Esophagus muscularis mucosa (tissue), 4 donors: ENCODE results near the gene FCSK. TPM values are rescaled to one million over a fixed set of nuclear protein-coding genes. Genes with fewer than 3 reads are reported as not detected.

Source experiments
- DNase-seq: peaks from one replicate; pipeline ENCODE4 v3.0.0-alpha.2; 2017; ENCODE audit errors: extremely low spot score
- H3K27ac ChIP-seq, 4 donors: fragments of 200-600 bp; sonication (generic); replicated peaks in 1 of 4; 1 replicate in 3 of 4; 2 replicates in 1 of 4; pipeline ENCODE4 v1.5.1; 2016 to 2019; ENCODE audit warnings: mild to moderate bottlenecking in 1 of 4
- H3K27me3 ChIP-seq, 4 donors: fragments of 200-600 bp; sonication (generic); one replicate each; pipeline versions ENCODE4 v1.5.1 to v1.6.0; 2016 to 2019
- H3K36me3 ChIP-seq, 4 donors: fragments of 200-600 bp; sonication (generic); one replicate each; pipeline ENCODE4 v1.5.1; 2016 to 2019
- H3K4me1 ChIP-seq, 4 donors: fragments of 200-600 bp; sonication (generic); one replicate each; pipeline ENCODE4 v1.5.1; 2016 to 2019
- H3K4me3 ChIP-seq, 4 donors: fragments of 200-600 bp; sonication (generic); 1 replicate in 2 of 4; 2 replicates in 2 of 4; pipeline ENCODE4 v1.5.1; 2016 to 2019; ENCODE audit warnings: mild to moderate bottlenecking in 4 of 4, moderate library complexity in 1 of 4
- H3K9me3 ChIP-seq, 4 donors: fragments of 200-600 bp; sonication (generic); 1 replicate in 3 of 4; 2 replicates in 1 of 4; pipeline ENCODE4 v1.5.1; 2016 to 2019
- EP300 ChIP-seq: sonication (generic); formaldehyde crosslinking; IDR thresholded peaks from one replicate; pipeline ENCODE4 v1.6.1; 2017; ENCODE audit warnings: antibody characterized with exemption
- POLR2A ChIP-seq: fragments of 450-650 bp; IDR thresholded peaks from one replicate; pipeline ENCODE4 v1.6.1; 2017; ENCODE audit warnings: antibody characterized with exemption, moderate library complexity, mild to moderate bottlenecking, low read depth
- POLR2AphosphoS5 ChIP-seq, 2 donors: sonication (generic); formaldehyde crosslinking; IDR thresholded peaks; one replicate each; pipeline ENCODE4 v1.6.1; 2017; ENCODE audit warnings: antibody characterized with exemption in 2 of 2
- WGBS: methylation state at CpG from one replicate; pipeline ENCODE4 v1.1.5; 2018; 5-methylcytosine and 5-hydroxymethylcytosine counted together
- intact Hi-C: fragments of 100-400 bp; cut with DNase I; formaldehyde crosslinking; loops from one replicate; pipeline ENCODE4 v1.15.1; 2023
- total RNA-seq, 4 donors: library from RNA; depleted of rRNA; stranded (reverse); fragments of >200 nt; gene quantifications; one replicate each; pipeline versions ENCODE4 v1.1.0 to v1.2.1, GENCODE V29; 2016
- TF ChIP-seq, protein P1 (sequence below), 3 experiments: fragments of 200-600 bp in 2 of 3; fragments of 450-650 bp in 1 of 3; sonication (generic) in 2 of 3; IDR thresholded peaks; one replicate each; pipeline ENCODE4 v1.5.1; 2017 to 2019; ENCODE audit warnings: antibody characterized with exemption in 3 of 3, mild to moderate bottlenecking in 2 of 3, moderate library complexity in 1 of 3

The FCSK gene
- total RNA-seq, 4 donors from 2014 or later, result 8.3 to 13.7 (median 12.3) TPM

DNA sequence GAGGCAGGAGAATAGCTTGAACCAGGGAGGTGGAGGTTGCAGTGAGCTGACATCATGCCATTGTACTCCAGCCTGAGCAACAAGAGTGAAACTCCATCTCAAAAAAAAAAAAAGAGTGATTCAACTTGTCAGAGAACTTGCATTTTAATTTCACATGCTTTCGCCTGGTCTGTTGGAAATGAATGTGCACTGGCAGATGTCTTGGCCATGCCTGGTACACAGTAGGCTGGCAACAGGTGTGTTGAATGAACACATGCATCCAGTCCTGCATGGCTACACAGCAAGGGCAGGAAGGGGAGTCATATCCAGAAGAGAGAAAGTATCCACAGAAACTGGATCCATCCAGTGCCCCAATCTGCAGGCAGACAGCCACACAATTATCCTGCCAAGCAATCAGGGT lies 57.4 kb downstream of the FCSK start:
- no peak for DNase-seq

DNA sequence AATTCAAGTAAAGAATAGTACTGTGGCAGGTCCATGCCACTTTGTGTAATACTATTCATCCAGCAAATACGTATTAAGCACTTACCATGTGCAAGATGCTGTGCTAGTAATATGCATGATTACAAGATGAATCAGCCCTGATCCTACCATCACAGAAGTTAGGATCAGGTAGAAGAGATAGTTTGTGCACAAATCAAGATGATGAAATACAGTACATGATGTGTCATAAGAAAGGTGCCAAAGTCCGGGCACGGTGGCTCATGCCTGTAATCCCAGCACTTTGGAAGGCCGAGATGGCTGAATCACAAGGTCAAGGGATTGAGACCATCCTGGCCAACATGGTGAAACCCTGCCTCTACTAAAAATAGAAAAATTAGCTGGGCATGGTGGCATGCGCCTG lies 58.1 kb downstream of the FCSK start:
- Histone ChIP-seq H3K36me3 (peaks cover 82 to 100% (median 96%) of the 10 kb centered on the region in 4 donors), H3K27me3 (no peaks in the 10 kb centered on the region), H3K9me3 (no peaks in the 10 kb centered on the region), H3K4me3 (no peak overlapping the region), H3K4me1 (no peaks in the 10 kb centered on the region), H3K27ac (no peak overlapping the region)
- WGBS, result 93% methylated on average over 5 of the region's 5 CpGs
- intact Hi-C loops, result no loop called here
- TF ChIP-seq POLR2AphosphoS5 (IDR thresholded peaks at IDR 0.05) (no peak), EP300 (no peak), POLR2A (no peak)
- TF ChIP-seq, protein P1, sequence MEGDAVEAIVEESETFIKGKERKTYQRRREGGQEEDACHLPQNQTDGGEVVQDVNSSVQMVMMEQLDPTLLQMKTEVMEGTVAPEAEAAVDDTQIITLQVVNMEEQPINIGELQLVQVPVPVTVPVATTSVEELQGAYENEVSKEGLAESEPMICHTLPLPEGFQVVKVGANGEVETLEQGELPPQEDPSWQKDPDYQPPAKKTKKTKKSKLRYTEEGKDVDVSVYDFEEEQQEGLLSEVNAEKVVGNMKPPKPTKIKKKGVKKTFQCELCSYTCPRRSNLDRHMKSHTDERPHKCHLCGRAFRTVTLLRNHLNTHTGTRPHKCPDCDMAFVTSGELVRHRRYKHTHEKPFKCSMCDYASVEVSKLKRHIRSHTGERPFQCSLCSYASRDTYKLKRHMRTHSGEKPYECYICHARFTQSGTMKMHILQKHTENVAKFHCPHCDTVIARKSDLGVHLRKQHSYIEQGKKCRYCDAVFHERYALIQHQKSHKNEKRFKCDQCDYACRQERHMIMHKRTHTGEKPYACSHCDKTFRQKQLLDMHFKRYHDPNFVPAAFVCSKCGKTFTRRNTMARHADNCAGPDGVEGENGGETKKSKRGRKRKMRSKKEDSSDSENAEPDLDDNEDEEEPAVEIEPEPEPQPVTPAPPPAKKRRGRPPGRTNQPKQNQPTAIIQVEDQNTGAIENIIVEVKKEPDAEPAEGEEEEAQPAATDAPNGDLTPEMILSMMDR (IDR thresholded peaks at IDR 0.05), result no peak
- DNase-seq, result no peak

More for the DNA sequence above, 57.4 kb downstream of the FCSK start:
- H3K4me3 ChIP-seq, result no peak overlapping the region
- WGBS, result 100% methylated on average over 1 of the region's 1 CpG
- H3K27ac ChIP-seq, result no peak overlapping the region
- H3K4me1 ChIP-seq, result no peaks in the 10 kb centered on the region
- peaks cover 79 to 99% (median 96%) of the 10 kb centered on the region in 4 donors for H3K36me3 ChIP-seq
- intact Hi-C loops, result no loop called here
- no peaks in the 10 kb centered on the region for H3K27me3 ChIP-seq
- no peaks in the 10 kb centered on the region for H3K9me3 ChIP-seq
- TF ChIP-seq, protein P1 (IDR thresholded peaks at IDR 0.05), result no peak
- TF ChIP-seq POLR2AphosphoS5 (IDR thresholded peaks at IDR 0.05), result no peak
- TF ChIP-seq POLR2A, result no peak
- TF ChIP-seq EP300, result no peak

DNA sequence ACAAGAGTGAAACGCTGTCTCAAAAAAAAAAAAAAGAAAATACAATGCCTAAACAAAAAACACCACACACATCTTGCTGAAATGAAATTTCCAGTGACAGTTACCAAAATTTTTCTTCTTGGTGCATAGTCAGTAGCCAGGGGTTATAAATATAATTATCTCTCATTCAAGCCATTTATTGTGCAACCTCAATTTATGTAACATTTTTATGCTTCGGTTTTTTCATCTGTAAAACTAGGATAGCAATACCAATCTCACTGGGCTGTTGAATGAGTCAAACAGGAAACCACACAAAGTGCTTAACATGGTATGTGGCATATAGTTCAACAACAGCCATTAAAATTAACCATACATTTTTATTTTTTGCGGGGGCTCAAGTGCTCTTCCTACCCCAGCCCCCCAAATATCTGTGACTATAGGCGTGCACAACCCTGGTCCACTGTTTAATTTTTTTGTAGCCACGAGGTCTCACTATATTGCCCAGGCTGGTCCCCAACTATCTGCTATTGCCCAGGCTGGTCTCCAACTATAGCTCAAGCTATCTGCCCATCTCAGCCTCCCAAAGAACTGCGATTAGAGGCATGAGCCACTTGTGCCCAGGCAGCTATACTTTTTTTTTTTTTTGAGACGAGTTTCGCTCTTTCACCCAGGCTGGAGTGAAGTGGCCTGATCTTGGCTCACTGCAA lies 66.4 kb downstream of the FCSK start:
- WGBS, result 74% methylated on average over 8 of the region's 8 CpGs
- Histone ChIP-seq H3K27me3 (no peaks in the 10 kb centered on the region), H3K36me3 (peaks cover 14 to 36% (median 33%) of the 10 kb centered on the region in 4 donors), H3K9me3 (no peaks in the 10 kb centered on the region), H3K4me3 (no peak overlapping the region), H3K27ac (no peak overlapping the region), H3K4me1 (peaks cover 17 to 35% (median 28%) of the 10 kb centered on the region in 4 donors)
- intact Hi-C loops, result no loop called here
- TF ChIP-seq, protein P1 (IDR thresholded peaks at IDR 0.05), result no peak
- TF ChIP-seq POLR2A (no peak), EP300 (no peak), POLR2AphosphoS5 (IDR thresholded peaks at IDR 0.05) (no peak)
- DNase-seq, result no peak

DNA sequence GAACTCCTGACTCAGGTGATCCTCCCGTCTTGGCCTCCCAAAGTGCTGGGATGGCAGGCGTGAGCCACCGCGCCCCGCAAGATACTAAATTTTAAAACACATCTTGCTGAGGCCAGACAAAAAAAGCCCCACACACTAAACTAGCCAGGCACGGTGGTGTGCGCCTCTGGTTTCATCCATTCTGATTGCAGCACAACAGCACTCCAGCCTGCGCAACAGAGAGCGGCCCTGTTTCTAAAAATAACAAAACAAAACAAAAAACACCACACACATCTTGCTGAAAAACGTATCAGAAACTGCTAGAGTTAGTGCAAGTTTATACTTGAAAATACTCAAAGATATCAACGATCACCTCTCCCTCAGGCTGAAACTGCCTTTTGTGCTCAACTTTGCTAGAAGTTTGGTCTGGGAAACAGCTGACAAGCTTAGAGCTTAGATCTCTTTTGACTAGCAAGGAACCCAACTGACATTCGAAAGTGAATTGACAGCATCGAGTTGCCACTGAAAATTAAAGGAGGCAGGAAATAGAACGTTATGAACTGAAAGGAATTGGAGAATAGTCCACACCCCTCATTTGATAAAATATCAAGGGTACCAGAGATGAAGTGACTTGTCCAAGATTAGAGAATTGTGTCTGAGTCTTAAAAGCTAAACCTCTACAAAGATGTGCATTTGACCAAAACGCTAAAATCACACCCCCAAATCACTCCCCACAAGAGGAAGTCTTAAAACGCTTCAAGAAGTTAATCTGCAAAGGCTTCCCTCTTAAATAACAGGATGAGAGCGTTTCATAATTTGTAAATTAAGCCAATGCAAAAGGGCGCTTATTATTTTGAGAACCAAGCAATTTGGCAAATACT lies 68.1 kb downstream of the FCSK start:
- Histone ChIP-seq H3K4me1 (peaks cover 29 to 52% (median 45%) of the 10 kb centered on the region in 4 donors), H3K9me3 (no peaks in the 10 kb centered on the region), H3K4me3 (peak overlapping the region; percentile 76 to 89 (median 86)), H3K27ac (peak overlapping the region; percentile 83 to 89 (median 87)), H3K36me3 (peaks cover 12 to 32% (median 29%) of the 10 kb centered on the region in 4 donors), H3K27me3 (no peaks in the 10 kb centered on the region)
- no peak for DNase-seq
- WGBS, result 50% methylated on average over 16 of the region's 18 CpGs
- TF ChIP-seq, protein P1 (IDR thresholded peaks at IDR 0.05), result no peak
- TF ChIP-seq POLR2A, result no peak
- TF ChIP-seq POLR2AphosphoS5 (IDR thresholded peaks at IDR 0.05), result no peak
- no peak for TF ChIP-seq EP300
- intact Hi-C loops, result no loop called here
